HEK293T (cell line): Measurements from ENCODE around the gene KLRG1.

ENCODE experiments used
- BHLHE40 ChIP-seq: fragments of 450-650 bp; IDR thresholded peaks from 2 replicates; pipeline ENCODE4 v1.6.1; 2016; ENCODE audit warnings: mild to moderate bottlenecking, moderate library complexity, borderline replicate concordance
- FOXM1 ChIP-seq: fragments of 450-650 bp; IDR thresholded peaks from 2 replicates; pipeline ENCODE4 v1.6.1; 2017; ENCODE audit warnings: mild to moderate bottlenecking, borderline replicate concordance
- HDGF ChIP-seq: fragments of 450-650 bp; IDR thresholded peaks from 2 replicates; pipeline ENCODE4 v1.6.1; 2017; ENCODE audit warnings: antibody characterized with exemption, borderline replicate concordance
- TARDBP ChIP-seq: fragments of 450-650 bp; IDR thresholded peaks from 2 replicates; pipeline ENCODE4 v1.6.1; 2016

GRCh38 chr12:8958066-8958465 lies 31.3 kb upstream of the KLRG1 start:
- TF ChIP-seq BHLHE40 (no peak), TARDBP (no peak), FOXM1 (no peak), HDGF (no peak)
